HG03064 (cell line): Measurements from ENCODE around the gene TST.
"Not testable (repeated sequence)": the region's sequence is repeated elsewhere in the genome, so short reads cannot be mapped to it uniquely, and the experiment has no call there.

Source experiments
- ATAC-seq: cut with Tn5 transposase; IDR thresholded peaks from one replicate; pipeline ENCODE4 v1.9.1; 2021; ENCODE audit warnings: low read depth; ENCODE audit not compliant: unreplicated experiment

The TST gene

DNA sequence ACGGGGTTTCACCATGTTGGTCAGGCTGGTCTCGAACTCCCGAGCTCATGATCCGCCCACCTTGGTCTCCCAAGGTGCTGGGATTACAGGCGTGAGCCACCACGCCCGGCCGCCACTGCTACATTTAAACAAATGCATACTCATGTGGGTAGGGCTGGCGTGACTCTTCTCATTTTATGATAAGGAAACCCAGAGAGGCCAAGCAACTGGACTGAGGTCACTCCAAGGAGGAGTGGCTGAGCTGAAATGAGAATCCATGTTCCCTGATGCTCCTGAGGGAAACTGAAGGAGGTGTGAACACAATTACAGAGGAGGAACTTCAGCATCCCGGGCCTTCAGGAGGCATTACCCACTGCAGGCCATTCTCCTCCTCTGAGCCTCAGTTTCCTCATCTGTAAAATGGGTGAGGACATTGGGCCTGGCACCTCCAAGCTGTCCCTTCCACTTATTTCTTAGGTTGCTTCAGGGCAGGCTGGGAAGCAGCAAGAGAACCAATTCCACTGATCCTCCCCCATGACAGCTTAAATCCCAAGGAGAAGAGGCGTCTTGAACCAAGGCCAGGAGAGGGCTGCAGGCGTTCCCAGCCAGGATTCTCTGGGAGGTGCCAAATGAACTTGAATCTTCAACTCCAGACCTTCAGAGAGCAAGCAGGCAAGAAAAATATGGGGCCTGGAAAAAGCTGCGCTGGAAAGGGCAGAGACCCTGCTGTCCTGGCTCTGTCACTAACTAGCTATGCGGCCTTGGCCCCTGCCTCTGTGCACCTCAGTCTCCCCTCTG is 2.9 kb downstream of the TST start:
- ATAC-seq, result no peak

DNA sequence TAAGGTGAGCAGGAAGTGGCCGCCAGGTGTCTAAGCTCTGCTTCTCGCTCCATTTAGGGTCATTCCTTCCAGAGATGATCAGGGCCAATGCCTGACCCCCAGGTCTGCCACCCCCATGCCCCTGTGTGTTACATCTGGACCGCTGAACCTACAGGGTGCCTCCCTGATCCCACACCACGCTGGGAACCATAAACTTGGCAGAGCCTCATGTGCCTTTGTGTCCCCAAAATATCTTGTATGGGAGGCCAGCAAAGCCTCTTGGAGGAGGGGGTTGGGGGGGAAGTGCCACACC is 3.7 kb downstream of the TST start:
- ATAC-seq, result no peak

DNA sequence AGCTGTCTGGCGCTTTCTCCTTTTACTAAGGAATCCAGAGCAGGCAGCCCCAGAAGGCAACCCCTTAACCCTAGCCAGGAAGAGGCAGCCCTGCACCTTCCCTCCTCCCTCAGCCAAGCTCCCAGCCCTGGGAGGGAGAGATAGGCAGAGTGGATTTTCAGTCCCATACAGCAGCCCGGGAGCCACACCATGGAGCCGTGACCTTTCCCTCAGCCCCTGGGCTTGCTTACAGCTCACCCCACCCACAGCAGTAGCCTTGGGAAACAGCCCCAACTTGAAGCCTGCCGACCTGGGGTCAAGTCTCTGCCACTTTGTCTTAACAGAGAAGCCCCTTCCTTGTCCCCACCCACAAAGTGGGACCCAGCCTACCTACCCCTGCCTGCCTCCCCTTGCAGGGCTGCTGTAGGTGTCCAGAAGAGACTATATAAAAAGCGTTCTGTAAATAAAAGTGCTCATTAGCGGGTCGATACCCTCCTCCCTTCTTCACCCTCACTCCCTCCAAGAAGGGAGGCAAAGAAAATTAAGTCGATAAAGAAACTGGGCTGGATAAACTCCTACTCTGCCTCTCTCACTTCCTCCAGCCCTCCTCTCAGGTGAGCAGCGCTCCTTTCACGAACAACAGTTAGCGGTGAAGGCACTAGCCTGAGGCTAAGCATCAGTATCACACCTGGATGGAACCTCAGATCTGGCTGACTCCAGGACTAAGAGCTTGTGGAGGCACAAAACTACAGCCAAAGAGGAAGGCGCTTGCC is 4.2 kb downstream of the TST start:
- ATAC-seq, result no peak

DNA sequence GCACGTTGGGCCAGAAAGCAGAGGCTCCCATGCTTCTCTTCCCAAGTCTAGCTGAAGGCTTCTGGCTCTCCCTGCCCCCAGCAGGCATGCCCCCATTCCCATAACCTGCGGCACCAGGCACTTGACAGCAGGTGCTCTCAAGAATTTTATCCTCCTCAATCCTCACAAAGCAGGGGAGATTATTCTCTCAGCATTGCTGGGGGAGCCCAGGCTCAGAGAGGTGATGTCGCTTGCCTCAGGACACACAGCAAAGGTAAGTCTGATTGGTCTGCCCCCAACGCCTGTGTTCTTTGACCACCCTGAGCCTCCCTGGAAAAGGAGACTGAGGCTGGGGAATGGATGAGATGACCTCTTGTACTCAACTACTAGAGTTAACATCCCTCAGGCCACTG is 4.8 kb downstream of the TST start:
- no peak for ATAC-seq

DNA sequence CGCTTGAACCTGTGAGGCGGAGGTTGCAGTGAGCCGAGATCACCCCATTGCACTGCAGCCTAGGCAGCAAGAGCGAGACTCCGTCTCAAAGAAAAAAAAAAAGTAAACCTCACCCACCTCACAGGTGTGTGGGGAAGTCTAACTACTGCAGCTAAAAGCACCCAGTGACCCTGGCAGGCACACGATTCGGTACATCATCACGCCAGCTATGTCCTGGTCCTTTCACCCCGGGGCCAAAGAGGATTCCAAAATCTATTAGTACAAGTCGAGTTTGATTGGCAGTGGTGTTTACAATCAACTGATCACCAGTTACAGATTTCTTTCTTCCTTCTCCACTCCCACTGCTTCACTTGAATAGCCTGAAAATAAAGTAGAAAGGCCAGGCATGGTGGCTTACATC is 6.3 kb downstream of the TST start:
- ATAC-seq, result no peak

DNA sequence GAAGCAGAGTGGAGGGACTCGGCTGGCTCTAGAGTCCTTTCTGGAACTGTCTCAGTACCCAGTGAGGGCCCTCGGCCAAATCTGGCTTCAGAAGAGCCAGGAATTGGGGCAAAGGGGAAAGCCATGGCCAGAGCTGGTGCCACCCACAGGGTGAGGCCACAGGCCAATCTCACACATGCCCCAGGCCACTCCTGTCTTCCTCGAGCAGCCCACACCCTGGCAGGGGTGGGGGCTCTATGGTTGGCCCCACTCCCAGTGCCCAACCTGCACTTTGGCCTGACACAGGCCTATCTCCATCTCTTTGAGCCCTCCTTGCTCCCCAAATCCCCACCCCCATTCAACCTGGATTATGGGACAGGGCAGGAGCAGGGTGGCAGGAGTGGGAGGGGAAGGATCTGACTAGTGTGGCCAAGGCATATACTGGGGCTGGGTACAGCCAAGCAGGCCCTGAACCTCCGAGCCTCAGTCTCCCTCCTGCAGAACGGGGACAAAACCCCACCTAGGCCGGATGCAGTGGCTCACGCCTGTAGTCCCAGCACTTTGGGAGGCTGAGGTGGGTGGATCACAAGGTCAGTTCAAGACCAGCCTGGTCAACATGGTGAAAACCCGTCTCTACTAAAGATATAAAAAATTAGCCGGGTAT is 6.9 kb downstream of the TST start:
- ATAC-seq, result no peak

DNA sequence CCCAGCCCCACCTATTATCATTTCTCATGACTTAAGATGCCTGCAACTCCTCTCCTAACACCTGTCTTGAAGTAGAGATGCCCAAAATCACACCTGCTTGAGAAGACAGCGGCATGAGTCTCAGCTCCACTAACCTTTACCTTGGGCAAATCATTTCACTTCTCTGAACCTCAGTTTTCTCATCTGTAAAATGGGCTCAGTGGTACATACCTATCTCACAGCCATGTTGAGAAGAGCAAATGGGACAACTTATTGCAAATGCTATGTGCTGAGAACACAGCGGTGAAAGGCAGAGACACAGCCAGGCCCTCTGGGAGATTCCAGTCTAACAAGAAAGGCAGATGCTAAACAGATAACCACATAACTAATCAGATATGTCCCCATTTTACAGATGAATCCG is 7.8 kb downstream of the TST start:
- no peak for ATAC-seq

DNA sequence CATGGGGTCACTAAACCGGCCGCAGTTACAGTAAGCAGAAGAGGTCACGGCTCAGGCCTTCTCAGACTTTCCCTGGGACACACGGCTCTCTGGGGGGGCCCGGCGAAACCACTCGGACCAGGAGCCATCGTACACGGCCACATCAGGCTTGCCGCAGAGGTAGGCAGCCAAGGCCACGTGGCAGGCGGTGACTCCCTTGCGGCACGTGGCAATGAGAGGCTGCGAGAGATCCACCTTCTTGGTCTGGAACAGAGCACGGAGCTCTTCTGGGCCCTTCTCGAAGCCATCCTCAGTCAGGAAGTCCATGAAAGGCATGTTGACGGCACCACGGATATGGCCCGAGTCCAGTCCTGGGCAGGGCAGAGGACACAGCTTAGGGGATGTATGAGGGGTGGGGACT is 8.3 kb downstream of the TST start:
- no peak for ATAC-seq

DNA sequence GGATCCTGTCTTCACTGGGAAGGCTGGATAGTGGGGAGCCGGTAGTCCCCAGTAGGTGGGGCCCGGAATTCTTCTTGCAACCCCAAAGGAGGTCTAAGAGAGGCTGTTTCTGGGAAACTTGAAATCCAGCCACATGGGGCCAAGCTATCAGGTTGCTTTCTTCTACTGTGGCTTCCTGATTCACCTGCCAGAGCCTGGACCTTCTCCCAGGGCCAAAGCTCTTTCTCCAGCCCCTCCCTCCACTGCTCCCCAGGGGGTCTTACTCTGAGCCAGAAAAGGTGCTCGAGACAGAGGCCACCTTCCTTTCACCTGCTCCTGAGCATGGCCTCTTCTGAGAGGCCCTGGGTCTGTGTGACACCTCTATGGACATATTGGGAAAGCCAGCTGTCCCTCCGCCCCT is 9.1 kb downstream of the TST start:
- ATAC-seq, result no peak

DNA sequence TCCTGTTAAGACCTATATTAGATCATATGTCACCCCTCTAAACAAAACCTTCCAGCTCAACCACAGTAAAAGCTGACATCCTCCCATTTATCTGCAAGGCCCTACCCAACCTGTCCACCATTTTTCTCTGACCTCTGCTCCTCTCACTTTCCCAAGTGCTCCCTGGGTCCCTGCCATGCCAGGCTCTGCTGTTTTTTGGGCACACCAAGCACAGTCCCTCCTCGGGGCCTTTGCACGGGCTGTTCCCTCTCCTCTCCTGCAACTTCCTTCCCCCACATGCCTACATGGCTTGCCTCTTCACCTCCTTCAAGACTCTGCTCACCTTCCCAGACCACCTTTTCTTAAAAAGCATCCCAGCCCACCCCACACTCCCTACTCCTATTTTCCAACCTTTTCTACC is 9.8 kb downstream of the TST start:
- no peak for ATAC-seq

DNA sequence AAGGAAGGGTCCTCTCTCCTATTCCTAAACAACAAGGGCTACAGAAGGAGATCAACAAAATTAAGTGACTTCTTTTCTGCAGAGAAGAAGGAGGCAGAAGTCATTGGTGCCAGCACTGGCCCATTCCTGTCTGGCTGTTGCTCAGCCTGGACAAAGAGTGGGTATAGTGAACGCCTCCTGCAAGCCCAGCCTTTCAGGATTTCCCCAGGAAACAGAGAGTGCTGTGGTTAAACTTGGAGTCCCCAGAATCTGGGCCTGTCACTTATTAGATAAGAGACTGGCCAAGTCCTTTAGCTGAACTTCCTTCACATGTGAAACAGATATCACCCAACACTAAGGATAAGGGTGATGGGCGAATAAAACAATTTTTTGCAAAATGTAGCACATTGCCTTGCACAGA is 10.9 kb downstream of the TST start:
- no peak for ATAC-seq

DNA sequence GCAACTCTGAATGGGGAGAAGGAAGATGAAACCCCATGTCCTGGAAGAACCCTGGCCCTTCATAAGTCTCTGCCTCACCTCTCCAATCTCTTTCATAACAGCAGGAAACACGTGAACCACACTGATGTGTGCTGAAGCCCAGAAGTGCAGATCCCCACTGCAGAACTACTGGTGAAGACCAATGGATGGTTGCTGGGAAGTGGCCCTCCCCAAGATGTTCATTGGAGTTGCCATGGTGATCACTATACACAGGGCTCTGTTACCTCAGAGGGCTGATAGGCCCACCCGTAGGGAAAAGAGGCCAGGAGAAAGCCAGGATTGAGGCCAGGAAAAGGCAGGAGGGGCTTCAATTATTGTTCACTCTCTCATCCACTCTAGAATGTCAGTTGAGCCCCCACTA is 11.6 kb downstream of the TST start:
- ATAC-seq, result no peak

DNA sequence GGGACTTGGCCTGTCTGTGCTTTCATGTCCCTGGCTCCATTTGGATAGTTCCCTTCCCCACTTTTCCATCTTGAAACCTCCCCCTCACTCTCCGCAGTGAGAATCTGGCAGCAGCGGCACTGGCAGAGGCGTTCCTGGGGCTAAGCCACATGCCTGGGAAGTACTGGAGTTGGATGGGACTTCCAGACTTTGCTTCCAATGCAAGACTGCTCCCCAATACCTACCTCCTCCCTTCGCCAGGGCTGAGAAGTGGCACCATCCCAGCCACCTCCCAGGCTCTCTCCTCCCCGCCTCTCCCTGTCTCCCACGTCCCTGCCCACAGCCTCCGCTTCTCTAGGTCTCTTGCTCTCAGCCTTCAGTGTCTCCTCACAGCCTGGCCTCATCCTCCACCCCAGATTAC is 16.6 kb downstream of the TST start:
- no peak for ATAC-seq

DNA sequence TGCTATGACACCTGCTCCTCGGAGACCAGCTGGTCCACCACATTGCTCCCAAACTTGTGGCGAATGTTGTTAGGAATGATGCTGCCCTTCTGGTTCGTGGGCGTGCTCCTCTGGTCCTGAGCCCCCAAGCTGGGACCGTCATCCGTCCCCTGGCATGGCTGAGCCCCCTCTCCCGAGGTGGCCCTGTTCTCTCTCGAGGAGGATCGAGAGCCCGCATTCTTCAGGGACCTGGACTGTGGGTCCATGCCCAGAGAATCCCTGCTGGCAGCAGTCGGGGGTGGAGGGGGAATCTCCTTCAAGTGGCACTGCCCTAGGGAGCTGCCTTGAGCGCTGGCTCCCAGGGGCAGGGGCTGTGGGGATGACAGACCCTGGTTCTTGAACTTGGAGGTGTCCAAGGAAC is 17.4 kb downstream of the TST start:
- ATAC-seq, result no peak

DNA sequence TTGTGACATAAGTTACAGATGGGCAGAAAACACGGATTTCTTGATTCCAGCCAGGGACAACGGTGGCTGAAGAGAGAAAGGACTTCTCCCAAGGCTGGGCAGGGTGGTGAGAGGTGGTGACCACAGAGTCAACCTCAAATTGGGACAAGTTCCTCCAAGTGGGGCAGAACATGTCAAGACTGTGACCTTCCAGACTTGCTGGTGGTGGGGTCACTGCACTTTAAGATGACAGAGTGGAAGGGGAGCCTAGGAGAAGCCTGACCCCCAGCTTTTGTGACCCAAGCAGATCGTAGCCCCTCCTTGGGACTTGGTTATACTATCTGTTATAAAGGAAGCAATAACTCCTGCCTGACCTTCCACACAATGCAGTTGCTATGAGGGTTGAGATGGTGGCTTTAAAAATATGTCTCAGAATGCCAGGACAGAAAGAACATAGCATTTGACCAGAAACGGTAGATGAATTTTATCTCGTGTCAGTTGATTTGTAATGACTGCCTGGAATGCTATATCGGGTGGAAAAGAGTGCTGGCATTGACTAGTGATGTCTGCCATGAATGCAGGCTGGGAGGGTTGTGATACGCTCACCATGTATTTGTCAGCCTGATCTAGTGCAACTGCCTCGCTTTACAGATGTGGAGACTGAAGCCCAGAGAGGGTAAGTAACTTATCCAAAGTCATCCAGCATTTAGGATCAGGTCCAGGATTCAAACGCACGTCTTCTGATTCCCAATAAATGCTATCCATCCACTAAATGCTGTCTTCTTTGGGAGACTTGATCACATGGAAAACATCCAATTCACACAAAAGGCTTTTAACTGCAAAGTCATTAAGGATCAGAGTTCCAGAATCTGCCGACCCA is 18.3 kb downstream of the TST start:
- ATAC-seq, result no peak

DNA sequence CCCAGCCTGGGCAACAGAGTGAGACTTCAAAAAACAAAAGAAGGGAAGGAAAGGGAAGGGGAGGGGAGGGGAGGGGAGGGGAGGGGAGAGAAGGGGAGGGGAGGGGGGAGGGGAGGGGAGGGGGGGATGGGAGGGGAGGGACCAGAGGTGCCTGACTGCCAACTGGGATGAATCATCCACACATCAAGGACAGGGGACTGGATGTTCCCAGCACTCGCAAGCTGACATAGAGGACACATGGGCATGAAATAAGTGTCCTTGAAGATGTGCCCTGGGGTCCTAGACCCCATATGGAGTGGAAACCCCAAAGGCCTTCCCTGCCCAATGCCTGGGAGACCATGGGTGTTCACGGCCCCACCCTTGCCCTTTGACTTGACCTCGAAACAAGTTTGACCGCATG is 19.8 kb downstream of the TST start:
- ATAC-seq, result no peak

DNA sequence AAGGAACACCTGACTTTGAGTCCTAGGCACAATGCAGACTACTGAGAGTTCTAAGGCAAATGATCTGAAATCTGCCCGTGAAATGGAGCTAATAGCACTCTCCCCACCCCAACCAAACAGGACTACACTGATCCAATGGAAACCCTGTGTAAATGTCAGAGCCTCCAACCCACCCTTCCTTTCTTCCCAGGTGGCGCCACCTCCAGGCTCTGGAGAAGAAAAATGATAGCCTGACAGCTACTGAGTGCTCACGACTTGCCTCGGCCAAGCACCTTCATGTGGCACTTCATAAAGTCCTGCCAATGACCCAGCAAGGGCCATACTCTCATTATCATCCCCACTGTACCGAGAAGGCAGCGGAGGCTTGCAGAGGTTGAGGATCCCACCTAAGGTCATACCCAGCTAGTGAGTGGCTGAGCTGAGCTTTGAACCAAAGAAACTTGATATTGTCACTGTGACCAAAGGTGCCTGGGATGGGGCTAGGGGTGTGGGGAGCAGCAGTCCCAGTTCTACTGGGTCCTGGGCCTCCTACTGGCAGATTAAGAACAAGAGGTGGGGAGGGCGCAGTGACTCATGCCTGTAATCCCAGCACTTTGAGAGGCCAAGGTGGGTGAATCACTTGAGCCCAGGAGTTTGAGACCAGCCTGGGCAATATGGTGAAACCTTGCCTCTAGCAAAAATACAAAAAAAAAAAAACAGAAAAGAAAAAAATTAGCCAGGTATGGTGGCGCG is 20.5 kb downstream of the TST start:
- no peak for ATAC-seq

DNA sequence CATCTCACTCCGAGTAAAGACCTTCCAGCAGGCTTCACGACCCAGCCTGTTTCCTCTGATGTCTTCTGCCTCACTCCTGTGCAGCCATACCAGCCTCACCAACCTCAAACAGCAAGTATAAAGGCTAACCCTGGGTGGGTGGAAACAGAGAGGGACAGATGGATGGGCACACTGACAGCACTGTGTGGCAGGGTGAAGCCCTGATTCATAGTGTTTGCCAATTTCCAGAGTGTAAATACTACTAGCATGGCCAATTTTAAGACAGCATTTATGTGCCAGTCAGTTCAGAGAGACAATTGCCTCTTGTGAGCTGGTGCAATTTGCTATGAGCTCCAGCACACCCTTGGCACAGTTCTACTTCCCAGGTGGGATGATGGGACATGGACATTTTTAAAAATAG is 21.5 kb downstream of the TST start:
- ATAC-seq, result no peak

DNA sequence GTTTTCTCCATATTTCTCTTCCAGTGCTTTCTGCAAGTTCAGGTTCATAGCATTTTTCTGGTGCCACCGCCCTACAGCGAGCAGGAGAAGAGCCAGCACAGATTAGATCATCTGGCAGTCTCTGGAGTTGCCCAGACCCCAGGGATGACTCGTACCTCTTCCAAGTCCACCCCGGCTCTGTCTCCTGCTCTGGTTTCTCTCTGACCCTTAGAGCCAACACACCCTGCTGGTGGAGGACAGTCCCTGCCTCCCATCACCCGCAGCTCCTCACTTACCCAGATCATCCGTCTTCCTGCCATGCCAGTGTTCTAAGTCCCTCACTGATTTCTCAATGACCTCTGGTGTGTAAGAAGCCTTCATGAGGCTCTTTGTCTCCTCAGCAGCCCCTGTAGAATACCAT is 28.0 kb downstream of the TST start:
- no peak for ATAC-seq

DNA sequence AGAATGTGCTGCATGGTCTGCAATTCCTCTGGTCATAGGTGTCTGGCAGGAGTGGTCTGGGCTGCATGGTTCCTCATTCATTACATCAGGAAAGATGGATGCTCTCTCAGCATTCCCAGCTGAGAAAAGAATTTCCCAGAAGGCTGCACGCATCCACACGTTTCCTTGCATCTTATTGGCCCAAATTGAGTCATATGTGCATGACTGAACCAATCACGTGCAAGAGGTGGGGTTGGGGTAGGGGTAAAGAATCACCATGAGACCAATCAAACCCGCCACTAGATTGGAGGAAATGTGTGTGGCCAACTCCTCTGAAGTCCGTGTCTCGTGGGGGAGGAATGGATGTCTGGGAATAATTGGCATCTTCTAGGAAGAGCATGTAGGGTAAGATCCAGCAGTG is 28.8 kb downstream of the TST start:
- ATAC-seq, result no peak

DNA sequence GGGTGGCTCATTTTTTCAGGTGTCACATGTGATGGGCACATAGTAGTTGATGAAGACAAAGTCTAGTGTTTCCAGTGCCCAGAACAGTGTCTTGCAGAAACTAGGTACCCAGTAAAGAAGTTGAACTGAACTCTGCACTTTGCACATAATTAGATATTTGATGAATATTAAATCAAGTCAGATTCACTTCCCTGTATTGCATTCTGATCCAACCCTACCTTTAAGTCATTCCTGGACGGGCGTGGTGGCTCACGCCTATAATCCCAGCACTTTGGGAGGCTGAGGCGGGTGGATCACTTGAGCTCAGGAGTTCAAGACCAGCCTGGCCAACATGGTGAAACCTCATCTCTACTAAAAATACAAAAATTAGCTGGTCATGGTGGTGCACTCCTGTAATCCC is 30.2 kb downstream of the TST start:
- not testable (repeated sequence) for ATAC-seq
